Measurements from ENCODE around the gene INTS11. TPM values are rescaled to one million over a fixed set of nuclear protein-coding genes. Genes with fewer than 3 reads are reported as not detected.

Gene INTS11
- total RNA-seq, 1 experiment from 2014 or later = 161 TPM

GRCh38 chr1:1293263-1294249, 30.9 kb downstream of the INTS11 start:
- BruUV-seq (replicated peaks) = no TSS peak
- Histone ChIP-seq H4K20me1 (ENCODE audit: insufficient read depth) (no peaks in the 10 kb centered on the region), H3K4me2 (ENCODE audit: low read length) (peak overlapping the region; percentile 36; the same call in 1 of the 2 replicates), H3K36me3 (ENCODE audit: control insufficient read depth in 1 of 2, insufficient read depth in 2 of 2, low read length in 2 of 2) (no peaks in the 10 kb centered on the region), H2AFZ (ENCODE audit: low read depth, low read length, poor library complexity, severe bottlenecking) (no peak overlapping the region), H3K9me3 (ENCODE audit: control insufficient read depth in 1 of 2, insufficient read depth in 1 of 2, low read depth in 1 of 2, low read length in 2 of 2) (no peaks in the 10 kb centered on the region), H3K9me2 (ENCODE audit: insufficient read depth) (no peaks in the 10 kb centered on the region), H3K4me3 (replicated peaks in 1 of 2; ENCODE audit: low read depth in 1 of 2, low read length in 2 of 2) (no peak overlapping the region), H3K4me1 (ENCODE audit: control insufficient read depth in 1 of 2, insufficient read depth in 2 of 2, low read length in 2 of 2) (peaks cover 14 to 34% of the 10 kb centered on the region in 2 experiments), H3K79me2 (ENCODE audit: insufficient read depth, low read length) (no peaks in the 10 kb centered on the region), H3K27ac (ENCODE audit: low read depth, low read length) (peak overlapping the region; percentile 43; the same call in 1 of the 2 replicates), H3K27me3 (ENCODE audit: insufficient read depth, low read length) (no peaks in the 10 kb centered on the region), H3K9ac (ENCODE audit: low read length) (no peak overlapping the region)
- RAD21 ChIA-PET (ENCODE audit: low non-redundant PET in 1 of 2, low total read pairs in 2 of 2, uncharacterized antibody in 2 of 2, unreplicated experiment in 2 of 2) = interaction anchor here in 1 of 2 experiments (0.6 kb wide), 1 partner anchor 81 kb away, joined by 3 read pairs; no protein-coding TSS in a partner anchor
- POLR2A ChIA-PET = no interaction called here
- CTCF ChIA-PET = no interaction called here
- ATAC-seq = peak; percentile 78
- DNase-seq (ENCODE audit: low read depth, low spot score) = no peak
- intact Hi-C loops (cut with micrococcal nuclease) = no loop called here
- TF ChIP-seq RAD21 (IDR thresholded peaks at IDR 0.05; ENCODE audit: low read depth) = no peak
- no peak for TF ChIP-seq EZH2 (IDR thresholded peaks at IDR 0.05)
- no peak for TF ChIP-seq REST (IDR thresholded peaks at IDR 0.05; ENCODE audit: low read depth)
- no peak for TF ChIP-seq ZFX (IDR thresholded peaks at IDR 0.05)
- TF ChIP-seq POLR2A (IDR thresholded peaks at IDR 0.05; ENCODE audit: borderline replicate concordance, extremely low read depth, insufficient read depth, insufficient read length) = no peak
- no peak for TF ChIP-seq ELF1 (IDR thresholded peaks at IDR 0.05; ENCODE audit: borderline replicate concordance, low read depth)
- no peak for TF ChIP-seq ZBTB33 (IDR thresholded peaks at IDR 0.05; ENCODE audit: extremely low read depth, insufficient replicate concordance, low read length)
- no peak for TF ChIP-seq ZNF274 (IDR thresholded peaks at IDR 0.05; ENCODE audit: low read depth, low read length)
- no peak for TF ChIP-seq SP1 (IDR thresholded peaks at IDR 0.05; ENCODE audit: low read depth)
- no peak for TF ChIP-seq EGR1 (IDR thresholded peaks at IDR 0.05; ENCODE audit: low read depth)
- no peak for TF ChIP-seq EZH2phosphoT487 (IDR thresholded peaks at IDR 0.05; ENCODE audit: borderline replicate concordance)
- no peak for TF ChIP-seq POLR2AphosphoS5 (IDR thresholded peaks at IDR 0.05; ENCODE audit: low read depth, low read length)
- TF ChIP-seq JUND (IDR thresholded peaks at IDR 0.05) = no peak
- TF ChIP-seq CBX3 (IDR thresholded peaks at IDR 0.05; ENCODE audit: low read depth) = no peak
- no peak for TF ChIP-seq ATF3 (IDR thresholded peaks at IDR 0.05)
- TF ChIP-seq FOSL1 (IDR thresholded peaks at IDR 0.05; ENCODE audit: low read depth) = no peak
- no peak for TF ChIP-seq TCF7L2 (IDR thresholded peaks at IDR 0.05; ENCODE audit: borderline replicate concordance, extremely low read depth, insufficient read depth, insufficient read length)
- TF ChIP-seq MAX (IDR thresholded peaks at IDR 0.05) = no peak
- no peak for TF ChIP-seq CTCF (IDR thresholded peaks at IDR 0.05 in 2 of 3, conservative IDR thresholded peaks at IDR 0.05 in 1 of 3; ENCODE audit: borderline replicate concordance in 1 of 3, insufficient read depth in 1 of 3, low read depth in 2 of 3, low read length in 2 of 3)

Measured in HCT116 (cell line).